Common myeloid progenitor, CD34-positive (primary cell): ENCODE data around the gene ATXN7L1.
A peak's percentile ranks its signal among the peaks of the same experiment; 100 is the strongest.
"Not testable (repeated sequence)": the region's sequence is repeated elsewhere in the genome, so short reads cannot be mapped to it uniquely, and the experiment has no call there.

Source experiments
- CTCF ChIA-PET: fragments of 350-600 bp; sonication (Branson Sonifier 250); formaldehyde crosslinking; loops from one replicate; lab custom pipeline; 2021; ENCODE audit warnings: antibody characterized with exemption; lab: Charles Lee
- POLR2A ChIA-PET: fragments of 350-600 bp; sonication (Branson Sonifier 250); formaldehyde crosslinking; loops from one replicate; lab custom pipeline; 2021; ENCODE audit warnings: antibody characterized with exemption; lab: Charles Lee
- DNase-seq, 3 donors: peaks; one replicate each; pipeline versions ENCODE4 v3.0.0 to v3.0.0-alpha.2; 2013
- H3K27ac ChIP-seq, 2 experiments: 1 replicate in 1 of 2; 2 replicates in 1 of 2; pipeline ENCODE4 v1.7.0; 2013; ENCODE audit warnings: inconsistent platforms in 2 of 2, low read length in 2 of 2, mild to moderate bottlenecking in 2 of 2, low read depth in 1 of 2, moderate library complexity in 1 of 2; ENCODE audit not compliant: severe bottlenecking in 2 of 2, insufficient read depth in 1 of 2, poor library complexity in 1 of 2
- H3K27me3 ChIP-seq, 5 experiments: replicated peaks in 2 of 5; 1 replicate in 3 of 5; 2 replicates in 2 of 5; pipeline versions ENCODE4 v1.6.1 to v1.7.0; 2013; ENCODE audit warnings: low read length in 4 of 5, mild to moderate bottlenecking in 2 of 5, moderate library complexity in 2 of 5, inconsistent platforms in 1 of 5; ENCODE audit not compliant: insufficient read depth in 5 of 5, control insufficient read depth in 4 of 5
- H3K36me3 ChIP-seq, 4 experiments: 1 replicate in 2 of 4; 2 replicates in 2 of 4; pipeline versions ENCODE4 v1.6.1 to v1.7.0; 2013; ENCODE audit warnings: low read length in 3 of 4, control low read depth in 1 of 4, mild to moderate bottlenecking in 1 of 4; ENCODE audit not compliant: control insufficient read depth in 4 of 4, insufficient read depth in 4 of 4
- H3K4me1 ChIP-seq, 4 experiments: 1 replicate in 3 of 4; 2 replicates in 1 of 4; pipeline versions ENCODE4 v1.6.1 to v1.7.1; 2013; ENCODE audit warnings: low read length in 3 of 4, mild to moderate bottlenecking in 3 of 4, control low read depth in 1 of 4, inconsistent platforms in 1 of 4, moderate library complexity in 1 of 4; ENCODE audit not compliant: control insufficient read depth in 4 of 4, insufficient read depth in 4 of 4; ENCODE audit errors: control extremely low read depth in 1 of 4
- H3K4me3 ChIP-seq, 7 experiments: 1 replicate in 4 of 7; 2 replicates in 3 of 7; pipeline versions ENCODE4 v1.5.1 to v1.7.0; 2013; ENCODE audit warnings: mild to moderate bottlenecking in 7 of 7, low read length in 6 of 7, moderate library complexity in 6 of 7, inconsistent platforms in 2 of 7, low read depth in 2 of 7, control low read depth in 1 of 7; ENCODE audit not compliant: insufficient read depth in 4 of 7, control insufficient read depth in 1 of 7; ENCODE audit errors: extremely low read depth in 1 of 7
- H3K9me3 ChIP-seq, 5 experiments: 1 replicate in 4 of 5; 2 replicates in 1 of 5; pipeline versions ENCODE4 v1.6.1 to v1.7.1; 2013; ENCODE audit warnings: low read length in 4 of 5, mild to moderate bottlenecking in 2 of 5, inconsistent platforms in 1 of 5, low read depth in 1 of 5, moderate library complexity in 1 of 5; ENCODE audit not compliant: control insufficient read depth in 4 of 5, insufficient read depth in 2 of 5; ENCODE audit errors: control extremely low read depth in 1 of 5
- WGBS: methylation state at CpG from one replicate; pipeline ENCODE4 v1.1.5; 2013; ENCODE audit not compliant: insufficient coverage; 5-methylcytosine and 5-hydroxymethylcytosine counted together

Gene ATXN7L1

DNA sequence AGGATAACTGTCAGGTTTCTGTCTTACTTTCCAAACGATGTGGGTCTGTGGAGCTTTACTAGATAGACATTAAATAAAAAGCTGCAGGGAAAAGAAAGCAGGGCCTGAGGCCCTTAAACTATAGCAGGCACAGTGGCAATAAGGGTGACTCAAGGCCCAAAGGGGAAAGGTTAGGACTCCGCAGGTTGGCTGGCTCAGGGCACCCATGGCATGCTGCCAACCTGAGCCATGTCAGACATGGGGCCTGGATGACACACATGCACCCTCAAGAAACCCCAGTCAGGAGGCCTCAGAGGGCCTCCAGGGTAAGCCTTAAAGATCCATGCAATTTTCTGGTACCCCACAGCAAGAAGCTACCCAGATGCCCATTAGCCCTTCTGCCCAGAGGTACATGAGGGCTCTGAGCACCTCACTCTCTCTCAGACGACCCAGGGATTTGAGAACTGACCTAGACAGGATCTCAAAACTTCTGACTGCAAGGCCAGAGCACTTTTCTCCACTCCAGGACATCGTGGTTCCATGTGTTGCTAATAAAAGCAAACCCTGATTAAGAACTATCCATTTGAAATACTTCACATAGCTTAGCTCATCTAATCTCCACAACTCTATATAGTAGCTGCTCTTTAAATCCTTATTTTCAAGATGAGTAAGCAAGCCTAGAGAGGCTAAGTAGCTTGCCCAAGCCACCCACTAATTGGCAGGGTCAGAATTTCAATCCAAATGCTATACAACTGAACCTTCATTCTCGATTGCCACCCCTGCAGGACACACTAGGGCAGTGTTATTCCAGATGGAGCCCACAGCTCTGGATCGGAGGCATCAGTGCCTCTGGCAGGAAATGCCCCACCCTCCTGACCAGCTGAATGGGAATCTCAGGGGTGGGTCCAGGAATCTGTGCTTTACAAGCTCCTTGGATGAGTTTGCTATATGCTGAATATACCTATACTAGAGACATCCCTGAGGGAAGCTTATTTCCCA, 162.6 kb downstream of the ATXN7L1 start:
- no peak overlapping the region for H3K4me3 ChIP-seq
- H3K36me3 ChIP-seq, result no peaks in the 10 kb centered on the region
- no peaks in the 10 kb centered on the region for H3K27me3 ChIP-seq
- CTCF ChIA-PET, result interaction anchor here (0.7 to 1.8 kb wide), 5 partner anchors 28 to 463 kb away, joined by 3 to 4 read pairs (median 3); no protein-coding TSS in a partner anchor
- WGBS, result 100% methylated on average over 5 of the region's 6 CpGs
- POLR2A ChIA-PET, result no interaction called here
- H3K9me3 ChIP-seq, result peaks cover 0 to 21% (median 20%) of the 10 kb centered on the region in 5 experiments
- H3K4me1 ChIP-seq, result peaks cover 0 to 11% (median 6%) of the 10 kb centered on the region in 4 experiments
- DNase-seq, result no peak
- H3K27ac ChIP-seq, result no peak overlapping the region

DNA sequence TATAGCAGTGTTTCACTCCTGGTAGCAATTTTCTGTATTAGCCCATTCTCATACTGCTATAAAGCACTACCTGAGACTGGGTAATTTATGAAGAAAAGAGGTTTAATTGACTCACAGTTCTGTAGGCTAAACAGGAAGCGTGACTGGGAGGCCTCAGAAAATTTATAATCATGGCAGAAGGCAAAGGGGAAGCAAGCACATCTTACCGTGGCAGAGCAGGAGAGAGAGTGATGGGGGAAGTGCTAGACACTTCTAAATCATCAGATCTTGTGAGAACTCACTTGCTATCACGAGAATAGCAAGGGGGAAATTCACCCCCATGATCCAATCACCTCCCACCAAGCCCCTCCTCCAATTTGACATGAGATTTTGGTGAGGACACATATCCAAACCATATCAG, 163.5 kb downstream of the ATXN7L1 start:
- 40% methylated on average over 1 of the region's 3 CpGs for WGBS
- H3K27ac ChIP-seq, result no peak overlapping the region
- no peaks in the 10 kb centered on the region for H3K27me3 ChIP-seq
- H3K9me3 ChIP-seq, result peaks cover 0 to 21% (median 20%) of the 10 kb centered on the region in 5 experiments
- ChIA-PET CTCF (no interaction called here), POLR2A (no interaction called here)
- no peak overlapping the region for H3K4me3 ChIP-seq
- peak in 2 of 3 donors; percentile 25 to 58 for DNase-seq
- H3K36me3 ChIP-seq, result no peaks in the 10 kb centered on the region
- peaks cover 3 to 9% (median 7%) of the 10 kb centered on the region in 4 experiments for H3K4me1 ChIP-seq

DNA sequence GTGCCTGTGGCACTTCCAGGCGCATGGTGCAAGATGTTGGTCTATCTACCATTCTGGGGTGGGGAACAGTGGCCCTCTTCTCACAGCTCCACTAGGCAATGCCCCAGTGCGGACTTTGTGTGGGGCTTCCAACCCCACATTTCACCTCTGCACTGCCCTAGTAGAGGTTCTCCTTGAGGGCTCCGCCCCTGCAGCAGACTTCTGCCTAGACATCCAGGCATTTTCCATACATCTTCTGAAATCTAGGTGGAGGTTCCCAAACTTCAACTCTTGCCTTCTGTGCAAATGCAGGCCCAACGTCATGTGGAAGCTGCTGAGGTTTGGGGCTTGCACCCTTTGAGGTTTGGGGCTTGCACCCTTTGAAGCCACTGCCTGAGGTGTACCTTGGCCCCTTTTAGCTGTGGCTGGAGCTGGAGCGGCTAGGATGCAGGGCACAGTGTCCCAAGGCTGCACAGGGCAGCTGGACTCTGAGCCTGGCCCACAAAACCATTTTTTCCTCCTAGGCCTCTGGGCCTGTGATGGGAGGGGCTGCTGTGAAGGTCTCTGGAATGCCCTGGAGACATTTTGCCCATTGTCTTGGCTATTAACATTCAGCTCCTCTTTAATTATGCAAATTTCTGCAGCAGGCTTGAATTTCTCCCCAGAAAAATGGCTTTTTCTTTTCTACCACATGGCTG, 164.5 kb downstream of the ATXN7L1 start:
- no peak for DNase-seq
- ChIA-PET POLR2A (no interaction called here), CTCF (interaction anchor here (0.9 kb wide), 1 partner anchor 9 kb away, joined by 3 read pairs; no protein-coding TSS in a partner anchor)
- H3K9me3 ChIP-seq, result peaks cover 0 to 21% (median 20%) of the 10 kb centered on the region in 5 experiments
- no peaks in the 10 kb centered on the region for H3K27me3 ChIP-seq
- no peaks in the 10 kb centered on the region for H3K36me3 ChIP-seq
- no peak overlapping the region for H3K27ac ChIP-seq
- H3K4me1 ChIP-seq, result peaks cover 8 to 19% (median 12%) of the 10 kb centered on the region in 4 experiments
- WGBS, result 97% methylated on average over 3 of the region's 5 CpGs
- H3K4me3 ChIP-seq, result no peak overlapping the region

GRCh38 chr7:105710720-105711119, 165.7 kb downstream of the ATXN7L1 start:
- H3K9me3 ChIP-seq, result peaks cover 0 to 21% (median 20%) of the 10 kb centered on the region in 5 experiments
- H3K4me3 ChIP-seq, CTCF ChIA-PET, H3K27ac ChIP-seq, H3K27me3 ChIP-seq, POLR2A ChIA-PET, DNase-seq, H3K36me3 ChIP-seq: not testable (repeated sequence)
- WGBS, result 80% methylated on average over 1 of the region's 4 CpGs
- peaks cover 8 to 19% (median 12%) of the 10 kb centered on the region in 4 experiments for H3K4me1 ChIP-seq

GRCh38 chr7:105708763-105709080, 167.7 kb downstream of the ATXN7L1 start:
- Histone ChIP-seq H3K27ac (no peak overlapping the region), H3K27me3 (no peaks in the 10 kb centered on the region), H3K36me3 (no peaks in the 10 kb centered on the region), H3K4me1 (peaks cover 8 to 19% (median 12%) of the 10 kb centered on the region in 4 experiments), H3K9me3 (peaks cover 0 to 21% (median 20%) of the 10 kb centered on the region in 5 experiments), H3K4me3 (no peak overlapping the region)
- CTCF ChIA-PET, result no interaction called here
- POLR2A ChIA-PET, result no interaction called here
- WGBS, result 100% methylated on average over 2 of the region's 4 CpGs
- no peak for DNase-seq

GRCh38 chr7:105707967-105708762, 168.2 kb downstream of the ATXN7L1 start:
- 0% methylated on average over 4 of the region's 9 CpGs for WGBS
- no peak overlapping the region for H3K4me3 ChIP-seq
- POLR2A ChIA-PET, result interaction anchor here (0.6 kb wide), 1 partner anchor 18 kb away, joined by 3 read pairs; no protein-coding TSS in a partner anchor
- CTCF ChIA-PET, result no interaction called here
- H3K9me3 ChIP-seq, result peaks cover 0 to 21% (median 17%) of the 10 kb centered on the region in 5 experiments
- H3K27ac ChIP-seq, result no peak overlapping the region
- peak; percentile 6 to 46 (median 21) for DNase-seq
- peaks cover 8 to 19% (median 12%) of the 10 kb centered on the region in 4 experiments for H3K4me1 ChIP-seq
- no peaks in the 10 kb centered on the region for H3K27me3 ChIP-seq
- H3K36me3 ChIP-seq, result no peaks in the 10 kb centered on the region
